Fibroblast of the aortic adventitia (primary cell): ENCODE data around the gene APCDD1L. TPM values are rescaled to one million over a fixed set of nuclear protein-coding genes. Genes with fewer than 3 reads are reported as not detected.

Source experiments
- DNase-seq: peaks from one replicate; pipeline ENCODE4 v3.0.0-alpha.2; 2010; ENCODE audit warnings: low read depth
- H3K4me3 ChIP-seq: 2 replicates; pipeline ENCODE4 v1.5.1; 2011; ENCODE audit warnings: low read depth, mild to moderate bottlenecking, control low read depth, low read length, moderate library complexity
- CTCF ChIP-seq: IDR thresholded peaks from 2 replicates; pipeline ENCODE4 v1.5.1; 2011; ENCODE audit warnings: mild to moderate bottlenecking, low read length, control low read depth, inconsistent platforms; ENCODE audit not compliant: insufficient read depth
- total RNA-seq: library from RNA; depleted of rRNA; stranded (reverse); fragments of >200 nt; gene quantifications from 2 replicates; pipeline ENCODE4 v1.2.3, GENCODE V29; 2012; ENCODE audit warnings: low replicate concordance

Gene APCDD1L
- total RNA-seq, 1 donor: 20.8 TPM

GRCh38 chr20:58518387-58518786, 3.2 kb upstream of the APCDD1L start:
- no peak for DNase-seq
- no peak overlapping the region for H3K4me3 ChIP-seq
- no peak for TF ChIP-seq CTCF

- peak; percentile 33 for DNase-seq
- no peak for TF ChIP-seq CTCF
- peak overlapping the region; percentile 66 for H3K4me3 ChIP-seq
Measured at GRCh38 chr20:58514321-58515232, 622 bp downstream of the APCDD1L start.

GRCh38 chr20:58513580-58514285, 1.5 kb downstream of the APCDD1L start:
- DNase-seq: no peak
- TF ChIP-seq CTCF: no peak
- no peak overlapping the region for H3K4me3 ChIP-seq

GRCh38 chr20:58512808-58513552, 2.2 kb downstream of the APCDD1L start:
- no peak for DNase-seq
- TF ChIP-seq CTCF: no peak
- H3K4me3 ChIP-seq: no peak overlapping the region

- TF ChIP-seq CTCF: no peak
- peak; percentile 25 for DNase-seq
- H3K4me3 ChIP-seq: no peak overlapping the region
Measured at GRCh38 chr20:58511861-58512260, 3.3 kb downstream of the APCDD1L start.

GRCh38 chr20:58511364-58511763, 3.8 kb downstream of the APCDD1L start:
- no peak overlapping the region for H3K4me3 ChIP-seq
- TF ChIP-seq CTCF: no peak
- peak; percentile 81 for DNase-seq
